GM20000 (cell line): ENCODE measurements around the gene CNNM3.

Experiments
- DNase-seq: peaks from one replicate; pipeline ENCODE4 v3.0.0; 2012; ENCODE audit warnings: low spot score
- TF ChIP-seq, protein P1 (sequence below): IDR thresholded peaks from 2 replicates; pipeline ENCODE4 v1.5.1; 2012; ENCODE audit warnings: mild to moderate bottlenecking, control low read depth; ENCODE audit errors: extremely low read depth, missing control alignments

Gene CNNM3

DNA sequence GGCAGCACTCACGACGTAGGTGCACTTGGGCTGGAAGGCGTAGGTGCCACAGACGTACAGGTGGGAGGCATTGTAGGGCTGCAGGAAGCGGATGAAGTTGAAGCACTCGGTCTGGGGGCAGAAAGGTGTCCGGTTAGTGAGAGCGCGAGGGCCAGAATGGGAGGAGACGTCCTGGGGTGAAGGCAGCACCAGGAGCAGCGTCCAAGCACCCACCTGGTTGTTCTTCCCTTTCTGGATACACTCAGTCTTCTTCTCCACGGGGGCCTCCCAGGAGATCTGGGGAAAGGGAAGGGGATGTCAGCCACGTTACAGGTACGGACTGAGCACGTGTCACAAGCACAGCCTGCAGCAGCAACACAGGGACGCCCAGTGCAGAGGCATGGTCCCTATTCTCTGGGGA is 49.6 kb downstream of the CNNM3 start:
- TF ChIP-seq, protein P1, sequence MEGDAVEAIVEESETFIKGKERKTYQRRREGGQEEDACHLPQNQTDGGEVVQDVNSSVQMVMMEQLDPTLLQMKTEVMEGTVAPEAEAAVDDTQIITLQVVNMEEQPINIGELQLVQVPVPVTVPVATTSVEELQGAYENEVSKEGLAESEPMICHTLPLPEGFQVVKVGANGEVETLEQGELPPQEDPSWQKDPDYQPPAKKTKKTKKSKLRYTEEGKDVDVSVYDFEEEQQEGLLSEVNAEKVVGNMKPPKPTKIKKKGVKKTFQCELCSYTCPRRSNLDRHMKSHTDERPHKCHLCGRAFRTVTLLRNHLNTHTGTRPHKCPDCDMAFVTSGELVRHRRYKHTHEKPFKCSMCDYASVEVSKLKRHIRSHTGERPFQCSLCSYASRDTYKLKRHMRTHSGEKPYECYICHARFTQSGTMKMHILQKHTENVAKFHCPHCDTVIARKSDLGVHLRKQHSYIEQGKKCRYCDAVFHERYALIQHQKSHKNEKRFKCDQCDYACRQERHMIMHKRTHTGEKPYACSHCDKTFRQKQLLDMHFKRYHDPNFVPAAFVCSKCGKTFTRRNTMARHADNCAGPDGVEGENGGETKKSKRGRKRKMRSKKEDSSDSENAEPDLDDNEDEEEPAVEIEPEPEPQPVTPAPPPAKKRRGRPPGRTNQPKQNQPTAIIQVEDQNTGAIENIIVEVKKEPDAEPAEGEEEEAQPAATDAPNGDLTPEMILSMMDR: no peak
- no peak for DNase-seq

DNA sequence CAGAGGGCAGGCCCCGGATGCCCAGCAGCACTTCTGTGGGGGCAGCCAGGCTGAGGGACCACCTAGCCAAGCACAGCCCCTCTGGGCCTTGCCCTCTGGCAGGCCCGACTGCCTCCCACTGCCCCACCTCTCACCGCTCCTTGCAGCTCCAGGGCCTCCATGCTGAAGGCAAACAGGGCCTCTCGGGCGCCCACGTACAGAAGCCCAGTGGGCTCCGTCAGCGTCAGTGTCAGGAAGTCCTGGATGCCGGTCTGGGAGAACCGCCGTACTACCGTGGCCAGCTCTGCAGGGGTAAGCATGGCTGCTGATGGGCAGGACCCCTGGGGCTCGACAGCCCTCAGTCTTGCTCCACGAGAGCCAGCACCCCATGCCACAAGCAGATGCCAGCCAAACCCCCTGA is 50.1 kb downstream of the CNNM3 start:
- DNase-seq: no peak
- TF ChIP-seq, protein P1: no peak

DNA sequence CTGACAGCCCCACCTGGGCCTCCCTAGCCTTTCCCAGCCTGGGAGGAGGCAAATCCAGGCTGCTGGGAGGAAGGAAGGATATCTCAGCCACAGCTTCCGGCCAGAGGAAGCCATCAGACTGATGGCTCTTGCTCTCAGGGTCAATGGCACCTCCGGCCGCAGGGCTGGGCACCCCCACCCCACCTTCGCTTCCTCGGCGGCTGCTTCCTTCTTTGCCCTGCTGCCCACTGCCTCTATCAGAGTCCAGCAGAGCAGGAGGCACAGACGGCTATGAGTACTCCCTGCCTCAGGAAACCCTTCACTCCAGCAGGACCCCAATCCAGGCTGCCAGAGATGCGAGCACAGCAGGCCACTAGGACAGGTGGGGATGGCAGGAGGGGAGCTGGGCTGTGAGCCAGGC is 50.5 kb downstream of the CNNM3 start:
- DNase-seq: no peak
- TF ChIP-seq, protein P1: no peak

DNA sequence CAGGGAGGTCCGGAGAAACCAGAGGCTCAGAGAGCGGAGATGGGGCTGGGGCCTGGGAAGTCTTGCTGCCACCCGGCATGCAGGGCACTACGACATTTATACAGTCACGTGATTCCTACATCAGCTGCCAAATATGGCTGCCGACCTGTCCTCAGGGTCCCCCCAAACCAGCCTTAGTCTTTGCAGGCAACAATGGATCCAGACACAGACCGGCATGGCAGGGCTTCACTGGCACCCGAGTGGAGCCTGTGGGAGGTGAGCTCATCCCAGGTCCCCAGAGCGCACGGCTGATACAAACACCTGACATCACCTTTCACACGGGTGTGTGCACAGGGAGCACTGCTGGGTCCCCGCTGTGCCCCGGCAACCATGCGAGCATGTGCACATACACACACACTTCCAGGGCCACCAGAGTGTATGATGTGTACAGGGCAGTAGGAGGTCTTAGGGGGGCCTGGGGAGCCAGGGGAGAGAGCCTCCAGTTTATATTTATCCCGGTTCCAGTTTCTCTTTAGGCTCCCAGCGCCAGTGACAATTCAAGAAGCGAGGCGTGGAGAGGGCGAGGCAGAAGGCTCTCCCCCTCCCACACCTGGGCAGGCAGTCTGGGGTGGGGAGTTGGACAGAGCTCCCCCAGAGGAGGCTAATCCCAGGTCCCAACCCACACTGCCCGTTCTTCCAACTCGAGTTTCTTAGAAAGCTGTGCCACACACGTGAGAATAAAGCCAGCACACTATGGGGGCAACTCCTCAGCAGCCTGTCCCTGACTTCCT is 51.1 kb downstream of the CNNM3 start:
- DNase-seq: no peak
- TF ChIP-seq, protein P1: no peak

DNA sequence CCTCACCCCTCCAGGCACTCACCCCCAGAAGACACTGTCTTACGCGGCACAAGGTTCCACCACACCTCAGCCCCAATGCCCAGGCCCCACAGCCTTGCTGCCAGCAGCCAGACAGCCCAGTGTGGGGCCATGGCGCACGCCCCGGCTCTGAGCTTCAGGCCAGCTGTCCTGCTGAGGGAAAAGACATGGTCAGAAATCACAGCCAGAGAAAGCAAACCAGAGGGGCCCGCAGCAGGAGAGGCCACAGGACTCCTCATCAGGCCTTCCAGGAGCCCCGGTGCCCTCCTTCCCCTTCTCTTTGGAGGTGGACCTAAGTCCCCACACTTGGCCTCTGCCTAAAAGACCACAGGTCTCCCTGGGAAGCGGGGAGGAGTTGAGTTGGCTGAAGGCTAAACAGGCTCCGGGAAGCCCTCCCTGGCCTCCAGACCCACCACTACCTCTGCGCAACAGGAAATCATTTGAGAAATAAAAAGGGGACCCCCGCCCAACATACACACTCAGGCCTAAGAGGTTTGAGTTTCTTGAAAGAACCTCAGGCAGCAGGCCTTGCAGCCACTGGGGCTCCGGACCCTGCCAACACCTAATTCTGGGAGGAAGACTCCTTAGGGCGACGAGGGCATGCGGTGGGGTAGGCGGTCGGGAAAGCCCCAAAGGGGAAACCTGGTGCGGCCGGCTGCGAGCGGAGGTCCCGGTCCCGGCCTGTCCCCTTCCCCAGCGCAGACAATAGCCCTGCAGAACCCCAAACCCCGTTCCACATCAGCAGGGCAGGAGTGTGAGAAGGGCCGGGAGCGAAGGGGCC is 51.9 kb downstream of the CNNM3 start:
- no peak for DNase-seq
- TF ChIP-seq, protein P1: no peak

DNA sequence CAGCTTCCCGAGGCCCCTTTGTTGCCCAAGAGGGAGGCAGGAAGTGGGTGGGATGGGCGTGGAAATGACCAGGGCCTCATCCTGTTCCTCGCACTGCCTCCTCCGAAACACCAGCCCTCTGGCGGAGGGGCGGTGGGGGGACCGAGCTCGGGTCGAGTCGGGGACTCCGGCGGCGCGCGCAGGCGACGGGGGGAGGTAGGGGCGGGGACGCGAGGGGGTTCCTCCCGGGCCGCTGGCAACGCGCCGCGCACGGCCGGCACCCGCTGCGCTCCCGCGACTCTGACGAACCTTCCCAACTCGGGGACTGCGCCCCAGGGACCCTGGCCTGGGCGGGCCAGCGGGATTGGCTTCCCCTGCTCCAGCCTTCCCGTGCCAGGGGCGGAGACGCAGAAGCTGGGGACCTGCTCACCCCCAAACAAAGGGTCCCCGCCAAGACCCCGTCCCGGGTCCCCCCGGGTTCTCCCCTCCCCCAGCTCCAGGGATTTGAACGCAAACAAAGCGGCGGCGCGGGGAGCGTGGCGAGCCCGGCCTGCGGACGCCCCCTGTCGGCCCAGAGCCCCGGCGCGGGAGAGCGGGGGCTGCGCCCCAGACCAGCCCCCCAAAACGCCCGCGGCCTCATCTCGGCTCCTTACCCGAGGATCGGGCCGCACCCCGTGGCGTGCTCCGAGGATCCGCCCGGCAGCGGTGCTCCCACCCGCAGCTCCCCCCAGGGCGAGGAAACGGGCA is 52.6 kb downstream of the CNNM3 start:
- DNase-seq: peak; percentile 93
- TF ChIP-seq, protein P1: peak; percentile 71
